ENCODE results near the gene SPATA31E1.
"Not testable (repeated sequence)": the region's sequence is repeated elsewhere in the genome, so short reads cannot be mapped to it uniquely, and the experiment has no call there.

Gene SPATA31E1

GRCh38 chr9:87882627-87883026 lies at the start of gene SPATA31E1:
Gene SPATA31E1, plus strand, starts transcription at chr9:87882877. Its CDS starts 15 bp downstream, at chr9:87882892.
- DNase-seq, result no peak

GRCh38 chr9:87834357-87834756 lies 48.3 kb upstream of the SPATA31E1 start:
- no peak for DNase-seq

- DNase-seq, result no peak
Measured at GRCh38 chr9:87836536-87836935, 46.1 kb upstream of the SPATA31E1 start.

GRCh38 chr9:87836951-87837705 lies 45.5 kb upstream of the SPATA31E1 start:
- no peak for DNase-seq

DNA sequence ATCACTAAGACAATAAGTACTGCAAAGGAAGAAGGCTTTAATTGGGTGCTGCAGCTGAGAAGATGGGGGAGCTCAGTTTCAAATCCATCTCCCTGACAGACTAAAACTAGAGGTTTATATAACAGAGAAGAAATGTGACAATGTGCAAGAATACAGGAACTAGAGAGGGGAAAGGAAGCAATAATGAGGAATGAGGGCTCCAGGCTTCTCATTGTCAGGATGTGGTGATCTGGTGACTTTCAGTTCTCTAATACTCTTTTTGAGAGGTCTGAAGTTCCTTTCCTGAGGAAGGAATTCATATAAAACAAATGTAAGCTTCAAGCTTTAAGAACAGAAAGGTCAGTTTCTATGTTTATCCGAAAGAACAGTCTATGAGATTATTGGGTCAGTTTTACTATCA lies 42.5 kb upstream of the SPATA31E1 start:
- no peak for DNase-seq

- no peak for DNase-seq
Measured at GRCh38 chr9:87842878-87843585, 39.6 kb upstream of the SPATA31E1 start.

- no peak for DNase-seq
Measured at GRCh38 chr9:87844506-87844905, 38.2 kb upstream of the SPATA31E1 start.

DNA sequence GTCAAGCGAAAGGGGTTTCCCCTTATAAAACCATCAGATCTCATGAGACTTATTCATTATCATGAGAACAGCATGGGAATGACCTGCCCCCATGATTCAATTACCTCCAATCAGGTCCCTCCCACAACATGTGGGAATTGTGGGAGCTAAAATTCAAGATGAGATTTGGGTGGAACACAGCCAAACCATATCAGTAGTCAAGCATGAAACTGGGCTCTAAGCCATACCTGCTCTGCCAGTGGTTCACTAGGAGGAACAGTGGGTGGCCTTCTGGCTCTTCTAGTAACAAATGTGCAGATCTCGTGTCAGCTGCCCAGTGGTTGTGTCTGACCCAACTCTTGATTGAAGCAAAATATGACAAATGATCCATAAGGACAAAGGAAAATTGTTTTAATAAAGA lies 34.9 kb upstream of the SPATA31E1 start:
- DNase-seq, result not testable (repeated sequence)

GRCh38 chr9:87849144-87849758 lies 33.4 kb upstream of the SPATA31E1 start:
- DNase-seq, result no peak

GRCh38 chr9:87850391-87850790 lies 32.3 kb upstream of the SPATA31E1 start:
- no peak for DNase-seq

- DNase-seq, result not testable (repeated sequence)
Measured at GRCh38 chr9:87851186-87851585, 31.5 kb upstream of the SPATA31E1 start.

DNA sequence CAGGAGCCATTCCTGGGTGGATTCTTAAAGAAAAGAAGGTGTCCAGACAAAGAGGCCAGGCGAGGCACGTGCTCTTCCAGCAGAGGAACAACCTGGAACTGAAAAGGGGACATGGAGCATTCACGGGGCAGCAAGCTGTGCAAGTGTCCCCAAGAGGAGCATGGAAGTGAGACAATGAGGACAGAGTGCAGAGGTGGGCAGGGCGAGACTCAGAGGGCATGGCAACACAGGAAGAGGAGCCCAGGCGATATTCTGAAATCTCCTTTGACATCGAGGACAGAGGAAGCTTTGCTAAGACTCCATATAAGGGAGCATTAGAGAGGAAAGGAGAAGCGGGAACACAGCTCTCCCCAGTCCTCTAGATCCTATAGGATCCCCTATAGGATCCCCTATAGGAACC lies 29.4 kb upstream of the SPATA31E1 start:
- no peak for DNase-seq

DNA sequence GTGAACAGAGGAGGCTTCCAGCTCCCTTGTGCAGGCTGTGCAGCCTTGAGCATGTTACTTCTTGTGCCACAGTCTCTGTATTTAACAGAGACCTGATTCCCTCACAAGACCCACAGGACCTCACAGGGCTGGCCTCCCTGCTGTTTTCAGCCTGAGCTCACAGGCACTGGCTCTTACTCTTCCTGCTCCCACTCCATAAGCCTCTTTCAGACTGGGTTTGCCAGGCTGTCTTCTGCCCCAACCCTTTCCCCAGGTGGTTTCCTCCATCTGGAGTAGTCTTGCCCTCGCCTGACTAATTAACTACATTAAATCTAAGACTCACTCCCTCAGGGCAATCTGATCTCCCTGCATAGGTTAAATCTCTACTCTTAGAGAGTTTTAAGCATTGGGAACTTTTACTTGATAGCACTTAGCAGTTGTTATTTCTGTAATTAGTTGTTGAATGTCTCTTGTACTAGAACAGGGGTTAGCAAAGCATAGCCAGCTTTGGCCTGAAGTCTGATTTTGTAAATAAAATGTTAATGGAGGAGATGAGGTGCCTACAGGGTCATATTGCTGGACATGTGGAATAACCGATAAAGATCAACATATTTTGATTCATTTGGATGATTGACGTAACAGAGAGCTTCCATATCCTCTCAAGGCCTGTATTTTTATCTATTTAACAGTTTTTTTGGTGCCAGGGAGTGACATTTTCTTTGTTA lies 28.6 kb upstream of the SPATA31E1 start:
- DNase-seq, result no peak

GRCh38 chr9:87854580-87854955 lies 28.1 kb upstream of the SPATA31E1 start:
- no peak for DNase-seq

GRCh38 chr9:87855061-87855460 lies 27.6 kb upstream of the SPATA31E1 start:
- DNase-seq, result no peak

DNA sequence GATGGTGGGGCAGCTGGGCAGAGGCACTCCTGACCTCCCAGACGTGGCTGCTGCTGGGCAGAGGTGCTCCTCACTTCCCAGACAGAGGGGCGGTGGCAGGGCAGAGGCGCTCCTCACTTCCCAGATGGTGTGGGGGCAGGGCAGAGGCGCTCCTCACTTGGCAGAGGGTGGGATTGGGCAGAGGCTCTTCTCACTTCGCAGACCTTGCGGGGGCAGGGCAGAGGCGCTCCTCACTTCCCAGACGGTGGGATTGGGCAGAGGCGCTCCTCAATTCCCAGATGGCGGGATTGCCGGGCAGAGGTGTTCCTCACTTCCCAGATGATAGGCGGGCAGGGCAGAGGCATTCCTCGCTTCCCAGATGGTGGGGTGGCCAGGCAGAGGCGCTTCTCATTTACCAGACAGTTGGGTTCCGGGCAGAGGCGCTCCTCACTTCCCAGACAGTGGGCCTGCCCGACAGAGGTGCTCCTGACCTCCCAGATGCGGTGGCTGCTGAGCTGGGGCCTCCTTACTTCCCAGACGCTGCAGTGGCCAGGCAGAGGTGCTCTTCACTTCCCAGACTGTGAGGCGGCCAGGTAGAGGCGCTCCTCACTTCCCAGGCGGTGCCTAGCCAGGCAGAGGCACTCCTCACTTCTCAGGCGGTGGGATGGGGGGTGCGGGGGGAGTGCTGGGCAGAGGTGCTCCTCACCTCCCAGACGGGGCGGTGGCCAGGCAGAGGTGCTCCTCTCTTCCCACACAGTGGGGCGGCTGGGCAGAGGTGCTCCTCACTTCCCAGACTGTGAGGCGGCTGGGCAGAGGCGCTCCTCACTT lies 25.3 kb upstream of the SPATA31E1 start:
- no peak for DNase-seq

DNA sequence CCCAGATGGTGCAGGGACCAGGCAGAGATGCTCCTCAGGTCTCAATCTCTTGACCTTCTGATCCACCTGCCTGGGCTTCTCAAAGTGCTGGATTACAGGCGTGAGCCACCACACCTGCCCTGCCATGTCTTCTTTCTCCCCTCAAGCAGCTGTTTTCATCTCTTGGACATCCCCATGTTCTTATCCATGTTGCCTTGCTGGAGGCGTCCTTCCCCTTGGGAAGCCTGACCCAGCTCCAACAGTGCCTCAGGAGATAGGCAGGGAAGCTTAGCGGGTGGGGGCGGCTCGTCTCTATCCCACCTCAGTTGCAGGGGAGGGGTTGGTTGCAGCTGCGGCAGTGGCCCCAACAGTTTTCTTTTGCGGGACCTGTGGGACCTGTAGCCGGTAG lies 24.7 kb upstream of the SPATA31E1 start:
- DNase-seq, result no peak

- no peak for DNase-seq
Measured at GRCh38 chr9:87859137-87859536, 23.5 kb upstream of the SPATA31E1 start.

DNA sequence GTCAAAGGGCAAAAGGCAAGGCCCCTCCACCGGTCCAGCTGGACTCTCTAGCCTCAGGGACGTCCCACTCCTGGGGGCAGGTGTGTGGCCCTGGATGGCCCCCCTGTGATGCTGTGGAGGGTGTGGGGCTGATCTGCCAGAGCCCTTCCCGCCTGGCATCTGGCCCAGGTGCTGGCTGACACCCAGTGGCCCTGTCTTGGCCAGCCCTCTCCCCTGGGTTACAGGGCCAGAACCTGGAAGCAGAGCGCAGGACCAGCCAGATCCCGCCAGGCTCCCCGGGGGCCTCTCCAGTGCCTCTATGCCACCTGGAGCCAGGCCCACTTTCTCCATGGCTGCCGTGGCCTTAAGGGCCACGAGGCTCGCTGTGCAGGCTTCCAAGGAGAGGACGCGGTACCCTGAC lies 22.9 kb upstream of the SPATA31E1 start:
- DNase-seq, result no peak

DNA sequence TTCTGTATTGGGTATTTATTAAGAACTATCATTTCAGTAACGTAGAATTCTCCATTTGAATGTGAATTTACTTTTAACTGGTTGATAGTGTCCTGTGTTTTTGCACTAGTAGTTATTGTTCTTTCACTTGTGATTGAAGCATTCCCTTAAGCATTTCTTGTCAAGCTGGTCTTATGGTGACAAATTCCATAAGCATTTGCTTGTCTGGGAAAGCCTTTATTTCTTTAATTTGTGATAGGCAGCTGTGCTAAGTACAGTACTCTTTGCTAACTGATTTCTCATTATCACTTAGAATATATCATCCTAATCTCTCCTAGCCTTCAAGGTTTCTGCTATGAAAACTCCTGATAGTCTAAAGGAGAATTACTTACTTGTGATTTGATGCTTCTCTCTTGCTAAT lies 21.3 kb upstream of the SPATA31E1 start:
- no peak for DNase-seq

GRCh38 chr9:87862536-87863268 lies 20.0 kb upstream of the SPATA31E1 start:
- no peak for DNase-seq

All from activated naive CD4-positive, alpha-beta T cell treated with anti-CD3 and anti-CD28 coated beads, Interleukin-2, amount 50 U/mL, for 16 hours (primary cell).